GM12892 (cell line): ENCODE data around the gene ATOH8.

Experiments used
- DNase-seq: peaks from one replicate; pipeline ENCODE4 v3.0.0; 2011; ENCODE audit not compliant: insufficient read length
- FAIRE-seq: peaks from 2 replicates; lab custom pipeline; 2011; peaks lifted over from hg19 to GRCh38; lab: Jason Lieb, UNC
- POLR2A ChIP-seq: IDR thresholded peaks from 2 replicates; pipeline ENCODE4 v1.6.1; 2011; ENCODE audit warnings: low read depth, low read length, control low read depth
- POLR2AphosphoS5 ChIP-seq: IDR thresholded peaks from 2 replicates; pipeline ENCODE4 v1.6.1; 2011; ENCODE audit warnings: low read depth, low read length, control low read depth
- TAF1 ChIP-seq: IDR thresholded peaks from 2 replicates; pipeline ENCODE4 v1.6.1; 2011; ENCODE audit warnings: low read depth, mild to moderate bottlenecking, control low read depth, low read length, borderline replicate concordance

Gene ATOH8

GRCh38 chr2:85807756-85808155, 54.0 kb downstream of the ATOH8 start:
- DNase-seq (no peak), FAIRE-seq (no peak)
- TF ChIP-seq TAF1, result no peak
- no peak for TF ChIP-seq POLR2AphosphoS5
- TF ChIP-seq POLR2A, result no peak

GRCh38 chr2:85810371-85811179, 56.8 kb downstream of the ATOH8 start:
- FAIRE-seq (no peak), DNase-seq (no peak)
- TF ChIP-seq POLR2AphosphoS5 (no peak), TAF1 (no peak), POLR2A (no peak)

- TF ChIP-seq POLR2A, result no peak
- TF ChIP-seq TAF1, result no peak
- TF ChIP-seq POLR2AphosphoS5, result no peak
- FAIRE-seq, result no peak
- DNase-seq, result no peak
Measured at GRCh38 chr2:85811180-85812093, 57.6 kb downstream of the ATOH8 start.

GRCh38 chr2:85812094-85812735, 58.4 kb downstream of the ATOH8 start:
- TF ChIP-seq POLR2A (no peak), POLR2AphosphoS5 (no peak), TAF1 (no peak)
- DNase-seq, result no peak
- FAIRE-seq, result no peak

GRCh38 chr2:85813211-85813981, 59.6 kb downstream of the ATOH8 start:
- TF ChIP-seq TAF1, result no peak
- TF ChIP-seq POLR2AphosphoS5, result no peak
- no peak for TF ChIP-seq POLR2A
- no peak for DNase-seq

GRCh38 chr2:85813982-85814801, 60.4 kb downstream of the ATOH8 start:
- FAIRE-seq, result peak; percentile 94
- peak; percentile 77 for DNase-seq
- TF ChIP-seq POLR2AphosphoS5, result no peak
- no peak for TF ChIP-seq POLR2A
- TF ChIP-seq TAF1, result no peak

More at GRCh38 chr2:85813211-85813981, 59.6 kb downstream of the ATOH8 start:
- FAIRE-seq, result no peak

- FAIRE-seq (no peak), DNase-seq (no peak)
- TF ChIP-seq POLR2A (no peak), TAF1 (no peak), POLR2AphosphoS5 (no peak)
Measured at GRCh38 chr2:85814802-85815550, 61.2 kb downstream of the ATOH8 start.

GRCh38 chr2:85819811-85820510, 66.2 kb downstream of the ATOH8 start:
- no peak for TF ChIP-seq TAF1
- TF ChIP-seq POLR2AphosphoS5, result no peak
- TF ChIP-seq POLR2A, result no peak
- FAIRE-seq, result no peak
- DNase-seq, result no peak

- FAIRE-seq (no peak), DNase-seq (no peak)
- TF ChIP-seq TAF1 (no peak), POLR2A (no peak), POLR2AphosphoS5 (no peak)
Measured at GRCh38 chr2:85822766-85823165, 69.0 kb downstream of the ATOH8 start.

GRCh38 chr2:85823951-85824350, 70.2 kb downstream of the ATOH8 start:
- TF ChIP-seq TAF1 (no peak), POLR2AphosphoS5 (no peak), POLR2A (no peak)
- no peak for DNase-seq
- FAIRE-seq, result no peak
